Non-pigmented ciliary epithelial cell (primary cell): Measurements from ENCODE around the gene PSKH1.
A peak's percentile ranks its signal among the peaks of the same experiment; 100 is the strongest.
"Not testable (repeated sequence)": the region's sequence is repeated elsewhere in the genome, so short reads cannot be mapped to it uniquely, and the experiment has no call there.

ENCODE experiments used
- DNase-seq: peaks from one replicate; pipeline ENCODE4 v3.0.0-alpha.2; 2010; ENCODE audit warnings: low read depth

PSKH1 gene

GRCh38 chr16:67892899-67893742 lies at the start of gene PSKH1:
Gene PSKH1 (plus strand): TSS chr16:67893254. CDS start chr16:67908750, 15,496 bp downstream.
- DNase-seq = peak; percentile 66

DNA sequence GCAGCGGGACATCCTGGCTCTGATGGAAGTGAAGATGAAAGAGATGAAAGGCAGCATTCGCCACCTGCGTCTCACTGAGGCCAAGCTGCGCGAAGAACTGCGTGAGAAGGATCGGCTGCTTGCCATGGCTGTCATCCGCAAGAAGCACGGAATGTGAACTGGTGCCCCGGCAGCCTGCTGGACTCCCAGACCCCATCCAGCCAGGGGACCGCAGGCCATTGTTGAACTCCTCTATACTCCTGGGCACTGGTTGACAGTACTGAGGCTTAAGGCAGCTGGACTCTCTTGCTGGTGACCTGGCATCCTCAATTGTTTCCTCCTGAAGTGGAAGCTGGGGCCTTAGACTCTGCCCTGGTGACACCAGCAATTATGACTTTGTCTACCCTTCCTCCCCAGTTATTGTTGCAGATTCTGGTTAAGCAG lies 49.7 kb upstream of the PSKH1 start:
- DNase-seq = no peak

DNA sequence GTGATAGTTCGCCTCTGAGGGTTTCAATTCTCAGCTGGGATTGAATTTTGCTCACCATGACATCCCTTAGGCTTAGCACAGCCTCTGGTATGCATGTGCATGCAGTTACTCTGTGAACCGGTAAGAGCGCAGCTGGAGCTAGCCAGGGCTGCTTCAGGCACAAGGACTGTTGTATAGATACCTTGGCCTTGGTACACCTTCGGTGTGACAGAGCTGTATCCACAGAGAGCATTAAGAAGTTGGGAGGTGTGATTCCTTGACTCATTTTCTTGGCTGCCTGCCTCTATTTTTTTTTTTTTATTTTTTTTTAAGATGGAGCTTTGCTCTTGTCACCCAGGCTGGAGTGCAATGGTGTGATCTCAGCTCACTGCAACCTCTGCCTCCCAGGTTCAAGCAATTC lies 48.6 kb upstream of the PSKH1 start:
- no peak for DNase-seq

DNA sequence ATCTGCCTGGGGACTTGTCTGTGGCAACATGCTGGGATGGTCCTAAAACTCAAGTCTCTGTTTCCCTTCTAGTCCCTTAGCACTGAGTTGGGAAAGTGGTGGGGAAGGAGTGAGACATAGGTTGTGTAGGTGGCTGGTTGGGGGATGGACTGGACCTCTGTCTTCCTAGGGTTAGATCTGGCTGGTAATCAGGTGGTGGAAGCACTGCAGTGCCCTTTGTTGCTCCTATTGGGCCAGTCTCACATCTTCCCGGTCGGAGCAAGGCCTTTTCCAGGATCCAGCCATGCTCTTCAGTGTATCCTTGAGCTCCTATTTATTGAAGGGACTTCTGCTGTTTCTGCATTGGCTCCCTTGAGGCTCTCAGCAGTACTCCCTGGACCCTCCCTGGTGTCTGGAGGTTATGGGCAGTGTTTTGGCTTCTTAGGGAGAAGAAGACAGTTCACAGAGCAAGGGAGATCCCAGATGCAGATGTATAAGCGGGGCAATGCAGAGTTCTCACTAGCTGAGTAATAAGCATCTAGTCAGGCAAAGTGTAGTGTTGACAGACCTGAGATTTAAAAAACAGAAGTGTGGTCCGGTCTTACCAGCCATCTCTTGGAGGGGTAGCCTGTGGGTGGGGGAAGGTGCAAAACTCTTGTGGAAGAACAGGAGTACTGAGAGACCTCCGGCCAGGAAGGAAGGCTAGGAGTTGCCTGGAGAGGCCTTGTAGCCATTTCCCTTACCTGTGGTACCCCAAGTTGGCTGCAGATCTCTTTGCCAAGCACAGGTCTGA lies 47.6 kb upstream of the PSKH1 start:
- no peak for DNase-seq

DNA sequence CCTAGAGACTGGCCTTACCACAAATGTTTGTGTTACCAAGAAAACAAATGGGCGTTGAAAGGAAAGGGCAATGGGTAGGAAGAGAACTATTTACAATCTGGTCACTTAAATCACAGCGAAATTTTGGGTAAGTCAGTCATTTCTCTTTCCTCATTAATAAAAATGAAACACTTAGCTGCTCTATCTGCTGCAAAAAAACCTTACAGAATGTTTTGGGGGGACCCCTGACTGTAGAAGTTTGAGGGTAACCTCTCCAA lies 47.1 kb upstream of the PSKH1 start:
- no peak for DNase-seq

- DNase-seq = no peak
Observed at GRCh38 chr16:67846320-67847063, 46.6 kb upstream of the PSKH1 start, which contains the start of gene NUTF2. Gene NUTF2 (plus strand): TSS chr16:67846933. CDS start chr16:67865131, 18,198 bp downstream.

GRCh38 chr16:67847064-67847861 lies 45.8 kb upstream of the PSKH1 start, which contains the start of gene CENPT:
Gene CENPT (minus strand): TSS chr16:67847693. CDS start chr16:67833859, 13,834 bp downstream.
- DNase-seq = no peak

DNA sequence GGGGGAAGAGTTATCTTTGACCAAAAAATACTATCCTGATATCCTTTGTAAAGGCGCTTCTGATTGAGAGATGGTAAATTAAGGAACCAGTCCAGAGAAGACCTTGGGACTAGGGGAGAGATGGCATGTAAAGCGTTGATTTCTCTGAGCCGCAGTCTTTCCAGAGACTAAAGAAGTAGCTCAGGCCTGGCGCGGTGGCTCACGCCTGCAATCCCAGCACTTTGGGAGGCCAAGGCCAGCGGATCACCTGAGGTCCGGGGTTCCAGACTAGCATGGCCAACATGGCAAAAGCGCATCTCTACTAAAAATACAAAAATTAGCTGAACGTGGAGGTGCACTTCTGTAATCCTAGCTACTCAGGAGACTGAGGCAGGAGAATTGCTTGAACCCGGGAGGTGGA lies 44.9 kb upstream of the PSKH1 start:
- no peak for DNase-seq

DNA sequence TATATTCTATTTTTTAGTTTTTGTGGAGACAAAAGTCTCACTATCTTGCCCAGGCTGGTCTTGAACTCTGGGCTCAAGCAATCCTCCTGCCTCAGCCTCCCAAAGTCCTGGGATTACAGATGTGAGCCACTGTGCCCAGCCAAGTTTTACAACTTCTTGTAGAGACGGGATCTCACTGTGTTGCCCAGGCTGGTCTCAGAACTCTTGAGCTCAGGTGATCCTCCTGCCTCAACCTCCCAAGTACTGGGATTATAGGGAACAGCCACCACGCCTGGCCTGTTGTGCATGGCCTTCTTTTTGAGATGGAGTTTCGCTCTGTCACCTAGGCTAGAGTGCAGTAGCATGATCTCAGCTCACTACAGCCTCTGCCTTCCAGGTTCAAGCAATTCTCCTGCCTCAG lies 39.4 kb upstream of the PSKH1 start:
- DNase-seq = no peak

DNA sequence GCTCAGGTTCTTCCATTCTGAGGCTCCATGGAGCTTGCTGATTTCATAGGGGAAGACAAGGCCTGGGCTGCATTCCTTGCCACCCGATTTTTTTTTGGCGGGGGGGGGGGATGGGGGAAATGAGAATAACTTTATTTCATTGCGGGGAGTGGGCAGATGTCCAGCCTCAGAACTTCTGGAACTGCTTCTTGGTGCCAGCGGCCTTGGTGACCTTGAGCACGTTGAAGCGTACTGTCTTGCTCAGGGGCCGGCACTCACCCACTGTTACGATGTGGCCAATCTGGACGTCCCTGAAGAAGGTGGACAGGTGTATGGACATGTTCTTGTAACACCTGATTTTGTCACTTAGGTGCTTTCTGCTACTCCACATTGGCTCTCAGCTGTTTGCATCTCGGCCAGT lies 37.3 kb upstream of the PSKH1 start:
- DNase-seq = no peak

DNA sequence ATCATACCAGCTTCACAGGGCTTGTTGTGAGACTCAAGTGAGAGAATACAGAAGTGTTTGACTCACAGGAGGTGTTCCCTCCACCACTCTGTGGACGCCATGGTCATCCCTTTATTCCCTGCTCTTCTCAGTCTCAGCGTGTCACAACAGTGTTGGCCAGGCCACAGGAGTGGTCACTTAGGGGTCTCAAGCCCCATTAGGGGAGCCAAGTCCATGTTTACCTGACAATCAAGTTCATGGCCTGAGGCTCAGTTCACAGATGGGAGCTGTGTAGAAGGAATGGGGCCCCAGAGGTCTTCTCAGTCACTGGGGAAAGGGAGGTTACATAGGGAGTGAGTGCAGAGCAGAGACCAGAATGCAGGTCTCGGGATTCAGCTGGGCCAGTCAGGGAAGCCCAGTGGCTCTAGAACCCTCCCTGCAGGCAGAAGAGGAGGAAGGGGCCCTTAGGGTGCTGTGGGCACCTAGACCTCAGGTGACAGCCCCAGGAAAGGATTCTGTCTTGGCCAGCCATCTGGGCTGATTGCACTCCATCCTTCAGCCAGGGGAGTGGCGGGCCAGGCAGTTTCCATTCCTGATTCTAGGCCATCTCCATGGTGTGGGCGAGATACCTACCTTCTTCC lies 36.0 kb upstream of the PSKH1 start:
- no peak for DNase-seq

- DNase-seq = peak; percentile 79
Observed at GRCh38 chr16:67857547-67858233, 35.4 kb upstream of the PSKH1 start.

GRCh38 chr16:67858500-67858899 lies 34.6 kb upstream of the PSKH1 start:
- DNase-seq = no peak

DNA sequence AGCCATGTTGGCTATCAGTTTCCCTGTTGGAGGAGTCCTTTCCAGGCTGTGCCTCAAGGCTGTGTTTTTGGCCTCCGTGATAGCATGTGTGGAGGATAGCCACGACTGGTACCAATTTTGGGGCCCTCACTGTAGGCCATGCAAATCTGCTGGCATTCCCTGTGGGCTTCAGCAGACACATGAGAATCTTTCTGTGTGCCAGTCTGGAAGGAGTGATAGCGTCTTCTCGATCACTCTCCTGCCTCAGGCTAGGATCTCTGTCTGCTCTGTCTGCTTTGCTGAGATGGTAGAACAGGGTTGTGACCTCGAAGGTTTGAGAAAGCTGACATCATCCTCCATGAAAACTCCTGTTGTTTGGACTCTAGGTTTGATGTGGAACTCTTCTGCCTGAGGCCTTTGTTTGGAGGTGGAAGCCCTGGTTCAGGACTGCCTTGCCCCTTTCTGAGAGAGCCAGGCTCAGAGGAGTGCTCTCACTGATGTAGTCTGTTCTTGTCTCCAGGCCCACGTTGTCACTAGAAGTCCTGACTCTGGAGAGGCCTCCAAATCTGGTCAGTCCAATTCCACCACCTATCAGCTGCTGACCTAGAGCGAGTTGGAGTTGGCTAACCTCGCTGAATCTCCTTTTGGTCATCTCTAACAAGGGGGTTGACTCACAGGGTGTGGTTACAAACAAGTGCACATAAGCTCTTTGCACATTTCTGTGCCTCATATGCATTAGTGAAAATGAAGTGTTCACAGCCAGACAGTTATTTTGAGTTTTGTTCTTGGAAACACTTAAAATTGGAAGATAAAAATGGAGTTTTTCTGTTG lies 32.3 kb upstream of the PSKH1 start:
- no peak for DNase-seq

DNA sequence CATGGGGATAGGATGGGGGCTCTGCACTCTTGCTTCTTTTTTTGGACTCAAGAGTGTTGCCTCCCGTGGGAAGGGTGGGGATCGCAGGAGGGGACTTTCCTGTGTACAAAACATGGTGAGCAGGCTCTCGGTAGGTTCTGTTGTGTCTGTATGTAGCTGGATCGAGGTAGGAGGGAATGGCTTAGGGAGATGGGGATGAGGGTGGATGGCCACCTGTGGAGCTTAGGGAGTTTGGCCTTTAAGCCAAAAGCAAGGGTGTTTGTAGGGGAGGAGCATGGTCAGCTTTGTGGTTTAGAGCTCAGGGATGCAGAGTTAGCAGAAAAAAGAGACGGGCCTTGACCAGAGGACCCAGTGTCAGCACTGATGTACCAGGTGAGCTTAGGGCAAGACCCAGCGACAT lies 31.2 kb upstream of the PSKH1 start:
- no peak for DNase-seq

DNA sequence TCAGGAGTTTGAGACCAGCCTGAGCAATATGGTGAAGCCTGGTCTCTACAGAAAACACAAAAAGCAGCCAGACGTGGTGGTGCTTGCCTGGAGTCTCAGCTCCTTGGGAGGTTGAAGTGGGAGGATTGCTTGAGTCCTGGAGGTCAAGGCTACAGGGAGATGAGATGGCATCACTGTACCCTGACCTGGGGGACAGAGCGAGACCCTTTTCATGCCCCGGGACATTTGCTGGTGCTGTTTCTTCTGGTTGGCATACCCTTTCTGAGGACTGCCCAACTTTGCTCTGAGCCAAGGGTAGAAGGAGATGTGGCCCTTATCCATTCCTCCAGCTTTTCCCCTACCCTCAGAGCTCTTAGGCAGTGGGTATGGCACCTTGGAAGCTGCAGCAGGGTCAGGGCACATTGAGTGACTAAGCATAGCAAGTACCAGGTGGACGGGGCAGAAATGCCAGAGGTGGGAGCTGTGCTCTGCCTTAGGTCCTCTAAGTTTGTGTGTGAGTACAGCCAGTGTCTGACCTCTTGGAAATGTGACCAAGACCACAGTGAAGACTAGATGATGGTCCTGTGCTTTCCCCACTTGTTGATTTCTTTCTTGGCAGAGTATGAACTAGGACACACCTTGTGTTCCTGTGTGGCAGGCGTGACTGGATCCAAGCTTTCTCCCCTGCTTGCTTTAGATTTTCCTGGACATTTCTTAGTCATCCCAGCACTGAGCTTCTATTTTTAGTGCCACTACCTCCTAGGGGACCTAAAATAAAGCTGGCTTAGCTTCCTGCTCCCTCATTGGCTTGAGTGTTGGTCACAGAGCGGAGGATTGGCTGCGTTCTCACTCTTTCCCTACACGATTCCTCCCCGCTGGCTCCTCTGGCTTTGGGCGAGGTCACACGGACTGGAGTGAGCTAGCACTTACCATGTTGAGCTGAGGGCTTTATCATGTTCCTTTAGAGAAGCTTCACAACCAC lies 30.2 kb upstream of the PSKH1 start:
- DNase-seq = no peak

DNA sequence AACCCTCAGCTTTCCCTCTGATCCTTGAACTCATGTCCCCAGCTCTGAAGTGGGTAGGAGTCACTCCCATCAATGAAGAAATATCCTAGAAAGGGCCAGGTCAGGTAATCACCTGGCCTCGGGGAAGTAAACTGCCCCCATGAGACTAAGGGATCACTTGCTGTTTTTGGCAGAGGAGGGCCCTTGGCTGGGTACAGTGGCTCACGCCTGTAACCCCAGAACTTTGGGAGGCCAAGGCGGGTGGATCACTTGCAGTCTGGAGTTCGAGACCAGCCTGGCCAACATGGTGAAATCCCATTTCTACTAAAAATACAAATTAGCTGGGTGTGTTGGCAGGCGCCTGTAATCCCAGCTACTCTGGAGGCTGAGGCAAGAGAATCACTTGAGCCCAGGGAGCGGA lies 29.0 kb upstream of the PSKH1 start:
- not testable (repeated sequence) for DNase-seq

DNA sequence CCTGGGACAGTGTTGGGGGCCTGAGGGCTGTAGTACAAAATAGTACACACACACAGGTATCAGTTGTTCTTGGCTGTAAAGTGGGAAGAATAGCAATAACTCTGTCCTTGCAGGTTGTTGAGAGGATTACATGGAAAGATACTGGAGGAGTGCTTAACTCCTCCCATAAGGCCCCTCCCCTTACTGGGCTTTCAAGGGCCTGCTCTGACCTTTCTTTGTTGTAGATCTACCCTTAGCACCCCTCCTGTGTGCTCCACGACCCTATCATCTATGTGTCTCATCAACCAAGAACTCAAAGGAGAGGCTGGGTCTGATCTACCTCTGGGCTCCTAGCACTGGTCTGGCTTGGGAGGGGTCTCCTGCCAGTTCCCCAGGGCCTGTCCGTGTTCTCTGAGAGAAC lies 28.5 kb upstream of the PSKH1 start:
- DNase-seq = no peak

- no peak for DNase-seq
Observed at GRCh38 chr16:67865318-67865717, 27.7 kb upstream of the PSKH1 start.
